Measurements from ENCODE around the gene RABGGTB.
"Not testable (repeated sequence)": the region's sequence is repeated elsewhere in the genome, so short reads cannot be mapped to it uniquely, and the experiment has no call there.

RABGGTB gene

GRCh38 chr1:75768016-75768415 lies 18.0 kb upstream of the RABGGTB start:
- CTCF ChIA-PET, result interaction anchor here (0.6 to 0.8 kb wide), 3 partner anchors 20 to 1005 kb away, joined by 3 to 4 read pairs (median 3); no protein-coding TSS in a partner anchor
- no peak for TF ChIP-seq CTCF (conservative IDR thresholded peaks at IDR 0.05; ENCODE audit: low read depth)
- H3K27ac ChIP-seq, result no peak overlapping the region
- DNase-seq (ENCODE audit: low spot score), result no peak
- POLR2A ChIA-PET (ENCODE audit: low non-redundant PET), result no interaction called here

- ChIA-PET CTCF (no interaction called here), POLR2A (ENCODE audit: low non-redundant PET) (no interaction called here)
- H3K27ac ChIP-seq, result no peak overlapping the region
- TF ChIP-seq CTCF (conservative IDR thresholded peaks at IDR 0.05; ENCODE audit: low read depth), result no peak
- DNase-seq (ENCODE audit: low spot score), result no peak
Measured at GRCh38 chr1:75770761-75771160, 15.3 kb upstream of the RABGGTB start.

- TF ChIP-seq CTCF (conservative IDR thresholded peaks at IDR 0.05; ENCODE audit: low read depth), result no peak
- CTCF ChIA-PET, result no interaction called here
- no peak for DNase-seq (ENCODE audit: low spot score)
- POLR2A ChIA-PET (ENCODE audit: low non-redundant PET), result no interaction called here
- no peak overlapping the region for H3K27ac ChIP-seq
Measured at GRCh38 chr1:75771978-75772377, 14.1 kb upstream of the RABGGTB start.

- DNase-seq (ENCODE audit: low spot score); POLR2A ChIA-PET (ENCODE audit: low non-redundant PET); H3K27ac ChIP-seq; CTCF ChIA-PET: not testable (repeated sequence)
Measured at GRCh38 chr1:75777812-75778211, 8.2 kb upstream of the RABGGTB start.

- H3K27ac ChIP-seq; CTCF ChIA-PET; POLR2A ChIA-PET (ENCODE audit: low non-redundant PET); DNase-seq (ENCODE audit: low spot score): not testable (repeated sequence)
Measured at GRCh38 chr1:75778694-75779093, 7.4 kb upstream of the RABGGTB start.

- POLR2A ChIA-PET (ENCODE audit: low non-redundant PET); H3K27ac ChIP-seq; CTCF ChIA-PET; DNase-seq (ENCODE audit: low spot score): not testable (repeated sequence)
Measured at GRCh38 chr1:75780183-75780582, 5.9 kb upstream of the RABGGTB start.

GRCh38 chr1:75783920-75784319 lies 2.1 kb upstream of the RABGGTB start:
- H3K27ac ChIP-seq, result not testable (repeated sequence)

GRCh38 chr1:75785320-75785982 lies 605 bp upstream of the RABGGTB start:
- ChIA-PET CTCF (interaction anchor here (0.6 kb wide), 1 partner anchor 30 kb away, joined by 4 read pairs; no protein-coding TSS in a partner anchor), POLR2A (ENCODE audit: low non-redundant PET) (interaction anchor here (0.6 to 1.0 kb wide), 3 partner anchors 11 to 40 kb away, joined by 3 to 5 read pairs (median 3); partner anchors contain the start of gene MSH4)
- no peak for TF ChIP-seq CTCF (conservative IDR thresholded peaks at IDR 0.05; ENCODE audit: low read depth)
- no peak for DNase-seq (ENCODE audit: low spot score)
- peak overlapping the region; percentile 71 for H3K27ac ChIP-seq

More at GRCh38 chr1:75783920-75784319, 2.1 kb upstream of the RABGGTB start:
- POLR2A ChIA-PET (ENCODE audit: low non-redundant PET); CTCF ChIA-PET; DNase-seq (ENCODE audit: low spot score): not testable (repeated sequence)

All from RWPE1 (cell line).